ENCODE data around the gene GRIN2C.

GRIN2C gene

GRCh38 chr17:74801896-74802295 is 57.8 kb downstream of the GRIN2C start:
- TF ChIP-seq CTCF (IDR thresholded peaks at IDR 0.05; ENCODE audit: borderline replicate concordance, insufficient read depth, low read depth, low read length), result no peak
- H3K4me3 ChIP-seq (ENCODE audit: low read depth, low read length), result no peak overlapping the region

- no peak for TF ChIP-seq CTCF (IDR thresholded peaks at IDR 0.05; ENCODE audit: borderline replicate concordance, insufficient read depth, low read depth, low read length)
- H3K4me3 ChIP-seq (ENCODE audit: low read depth, low read length), result no peak overlapping the region
Observed at GRCh38 chr17:74800531-74800930, 59.2 kb downstream of the GRIN2C start.

GRCh38 chr17:74799097-74799496 is 60.6 kb downstream of the GRIN2C start:
- no peak for TF ChIP-seq CTCF (IDR thresholded peaks at IDR 0.05; ENCODE audit: borderline replicate concordance, insufficient read depth, low read depth, low read length)
- H3K4me3 ChIP-seq (ENCODE audit: low read depth, low read length), result no peak overlapping the region

GRCh38 chr17:74798239-74798707 is 61.4 kb downstream of the GRIN2C start:
- TF ChIP-seq CTCF (IDR thresholded peaks at IDR 0.05; ENCODE audit: borderline replicate concordance, insufficient read depth, low read depth, low read length), result no peak

GRCh38 chr17:74797824-74798223 is 61.9 kb downstream of the GRIN2C start:
- no peak for TF ChIP-seq CTCF (IDR thresholded peaks at IDR 0.05; ENCODE audit: borderline replicate concordance, insufficient read depth, low read depth, low read length)
- H3K4me3 ChIP-seq (ENCODE audit: low read depth, low read length), result no peak overlapping the region

More at GRCh38 chr17:74798239-74798707, 61.4 kb downstream of the GRIN2C start:
- H3K4me3 ChIP-seq (ENCODE audit: low read depth, low read length), result no peak overlapping the region

- H3K4me3 ChIP-seq (ENCODE audit: low read depth, low read length), result no peak overlapping the region
- no peak for TF ChIP-seq CTCF (IDR thresholded peaks at IDR 0.05; ENCODE audit: borderline replicate concordance, insufficient read depth, low read depth, low read length)
Observed at GRCh38 chr17:74796866-74797265, 62.8 kb downstream of the GRIN2C start.

- no peak overlapping the region for H3K4me3 ChIP-seq (ENCODE audit: low read depth, low read length)
- no peak for TF ChIP-seq CTCF (IDR thresholded peaks at IDR 0.05; ENCODE audit: borderline replicate concordance, insufficient read depth, low read depth, low read length)
Observed at GRCh38 chr17:74796211-74796610, 63.5 kb downstream of the GRIN2C start.

All from GM12875 (cell line).